Calu3 (cell line): ENCODE results near the gene NT5M. TPM values are rescaled to one million over a fixed set of nuclear protein-coding genes. Genes with fewer than 3 reads are reported as not detected.

Source experiments
- BruUV-seq: library from RNA; stranded (reverse); fragments of 400-500 nt; replicated peaks from 2 replicates; lab custom pipeline; 2021; lab: Mats Ljungman, UMichigan
- CTCF ChIA-PET: fragments of 300-600 bp; sonication (Branson Sonifier 250); formaldehyde crosslinking; loops from one replicate; lab custom pipeline; 2022; ENCODE audit warnings: antibody characterized with exemption; lab: Charles Lee
- DNase-seq: peaks from one replicate; pipeline ENCODE4 v3.0.0; 2022
- H3K27ac Mint-ChIP-seq: one replicate; pipeline ENCODE4 v1.8.0; 2022; ENCODE audit warnings: mixed read lengths; ENCODE audit not compliant: unreplicated experiment
- H3K27me3 Mint-ChIP-seq: one replicate; pipeline ENCODE4 v1.8.0; 2022; ENCODE audit warnings: mixed read lengths; ENCODE audit not compliant: unreplicated experiment
- H3K36me3 Mint-ChIP-seq: one replicate; pipeline ENCODE4 v1.8.0; 2022; ENCODE audit warnings: mild to moderate bottlenecking, moderate library complexity, mixed read lengths; ENCODE audit not compliant: insufficient read depth, unreplicated experiment
- H3K4me1 Mint-ChIP-seq: one replicate; pipeline ENCODE4 v1.8.0; 2022; ENCODE audit warnings: mild to moderate bottlenecking, low read depth, mixed read lengths; ENCODE audit not compliant: unreplicated experiment
- H3K4me3 Mint-ChIP-seq: one replicate; pipeline ENCODE4 v1.8.0; 2022; ENCODE audit warnings: mild to moderate bottlenecking, low read depth, moderate library complexity, mixed read lengths; ENCODE audit not compliant: unreplicated experiment
- H3K9me3 Mint-ChIP-seq: one replicate; pipeline ENCODE4 v1.8.0; 2022; ENCODE audit warnings: low read depth, mixed read lengths; ENCODE audit not compliant: unreplicated experiment
- intact Hi-C: fragments of 100-400 bp; cut with micrococcal nuclease; formaldehyde crosslinking; loops from one replicate; pipeline ENCODE4 v1.10.0; 2022; ENCODE audit not compliant: unreplicated experiment
- total RNA-seq: library from RNA; stranded (reverse); gene quantifications from 2 replicates; pipeline ENCODE4 v1.2.3, GENCODE V29; 2022
- TF ChIP-seq, protein P1 (sequence below): fragments of 200-600 bp; IDR thresholded peaks from one replicate; pipeline ENCODE4 v1.8.0; 2022; ENCODE audit warnings: antibody characterized with exemption; ENCODE audit not compliant: unreplicated experiment

The NT5M gene
- total RNA-seq, 1 experiment from 2014 or later = 1.0 TPM

DNA sequence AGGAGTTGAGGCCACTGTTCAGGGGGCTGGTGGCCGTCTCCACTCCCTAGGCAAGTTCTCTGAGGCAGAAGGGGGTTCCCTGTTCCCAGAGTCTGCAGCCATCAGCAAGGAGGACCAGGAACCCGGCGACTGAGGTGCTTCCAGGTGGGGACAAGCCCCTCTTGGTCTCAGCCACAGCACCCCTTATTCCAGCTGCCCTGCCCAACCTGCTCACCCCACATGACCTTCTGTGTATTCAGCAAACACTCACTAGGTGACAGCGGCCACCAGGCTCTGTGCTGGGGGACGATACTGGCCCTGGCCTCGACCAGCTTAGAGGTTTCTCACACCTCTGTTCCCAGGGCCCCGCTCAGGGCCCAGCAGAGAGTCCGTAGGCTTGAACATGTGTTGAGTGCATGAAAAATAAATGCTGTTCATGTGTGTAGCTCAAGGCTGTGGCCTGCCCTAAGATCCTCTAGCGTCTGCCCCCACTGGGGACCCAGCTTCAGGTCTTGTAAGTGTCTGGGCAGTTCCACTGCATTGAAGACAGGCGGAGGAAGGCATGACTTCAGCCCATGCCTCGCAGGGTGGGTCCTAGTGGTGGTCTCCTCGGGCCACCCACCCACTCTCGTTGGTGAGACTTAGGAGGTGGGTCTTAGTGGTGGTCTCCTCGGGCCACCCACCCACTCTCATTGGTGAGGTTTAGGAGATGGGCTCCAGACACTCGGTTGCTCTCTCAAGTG lies 44.2 kb downstream of the NT5M start:
- CTCF ChIA-PET = interaction anchor here (0.6 kb wide), 1 partner anchor 63 kb away, joined by 4 read pairs; no protein-coding TSS in a partner anchor
- intact Hi-C loops = no loop called here
- BruUV-seq = no TSS peak

GRCh38 chr17:17347956-17348871 lies 45.0 kb downstream of the NT5M start:
- no peak overlapping the region for H3K27ac Mint-ChIP-seq
- peaks cover 8% of the 10 kb centered on the region for H3K4me1 Mint-ChIP-seq
- no TSS peak for BruUV-seq
- TF ChIP-seq, protein P1, sequence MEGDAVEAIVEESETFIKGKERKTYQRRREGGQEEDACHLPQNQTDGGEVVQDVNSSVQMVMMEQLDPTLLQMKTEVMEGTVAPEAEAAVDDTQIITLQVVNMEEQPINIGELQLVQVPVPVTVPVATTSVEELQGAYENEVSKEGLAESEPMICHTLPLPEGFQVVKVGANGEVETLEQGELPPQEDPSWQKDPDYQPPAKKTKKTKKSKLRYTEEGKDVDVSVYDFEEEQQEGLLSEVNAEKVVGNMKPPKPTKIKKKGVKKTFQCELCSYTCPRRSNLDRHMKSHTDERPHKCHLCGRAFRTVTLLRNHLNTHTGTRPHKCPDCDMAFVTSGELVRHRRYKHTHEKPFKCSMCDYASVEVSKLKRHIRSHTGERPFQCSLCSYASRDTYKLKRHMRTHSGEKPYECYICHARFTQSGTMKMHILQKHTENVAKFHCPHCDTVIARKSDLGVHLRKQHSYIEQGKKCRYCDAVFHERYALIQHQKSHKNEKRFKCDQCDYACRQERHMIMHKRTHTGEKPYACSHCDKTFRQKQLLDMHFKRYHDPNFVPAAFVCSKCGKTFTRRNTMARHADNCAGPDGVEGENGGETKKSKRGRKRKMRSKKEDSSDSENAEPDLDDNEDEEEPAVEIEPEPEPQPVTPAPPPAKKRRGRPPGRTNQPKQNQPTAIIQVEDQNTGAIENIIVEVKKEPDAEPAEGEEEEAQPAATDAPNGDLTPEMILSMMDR = no peak
- CTCF ChIA-PET = interaction anchor here (0.6 kb wide), 1 partner anchor 62 kb away, joined by 4 read pairs; no protein-coding TSS in a partner anchor
- no peak for DNase-seq
- no peaks in the 10 kb centered on the region for H3K36me3 Mint-ChIP-seq
- intact Hi-C loops = no loop called here
- no peak overlapping the region for H3K4me3 Mint-ChIP-seq
- peaks cover 4% of the 10 kb centered on the region for H3K27me3 Mint-ChIP-seq
- H3K9me3 Mint-ChIP-seq = no peaks in the 10 kb centered on the region

More for the DNA sequence above, 44.2 kb downstream of the NT5M start:
- no peak for DNase-seq
- no peaks in the 10 kb centered on the region for H3K36me3 Mint-ChIP-seq
- peaks cover 13% of the 10 kb centered on the region for H3K27me3 Mint-ChIP-seq
- H3K27ac Mint-ChIP-seq = no peak overlapping the region
- no peak overlapping the region for H3K4me3 Mint-ChIP-seq
- TF ChIP-seq, protein P1 = no peak
- H3K4me1 Mint-ChIP-seq = peaks cover 8% of the 10 kb centered on the region
- no peaks in the 10 kb centered on the region for H3K9me3 Mint-ChIP-seq

- peaks cover 8% of the 10 kb centered on the region for H3K4me1 Mint-ChIP-seq
- DNase-seq = no peak
- no peaks in the 10 kb centered on the region for H3K36me3 Mint-ChIP-seq
- intact Hi-C loops = no loop called here
- no peak overlapping the region for H3K27ac Mint-ChIP-seq
- TF ChIP-seq, protein P1 = no peak
- CTCF ChIA-PET = no interaction called here
- no peaks in the 10 kb centered on the region for H3K27me3 Mint-ChIP-seq
- no peak overlapping the region for H3K4me3 Mint-ChIP-seq
- no peaks in the 10 kb centered on the region for H3K9me3 Mint-ChIP-seq
- BruUV-seq = no TSS peak
These were observed 45.9 kb downstream of the NT5M start for GRCh38 chr17:17348872-17349723.

DNA sequence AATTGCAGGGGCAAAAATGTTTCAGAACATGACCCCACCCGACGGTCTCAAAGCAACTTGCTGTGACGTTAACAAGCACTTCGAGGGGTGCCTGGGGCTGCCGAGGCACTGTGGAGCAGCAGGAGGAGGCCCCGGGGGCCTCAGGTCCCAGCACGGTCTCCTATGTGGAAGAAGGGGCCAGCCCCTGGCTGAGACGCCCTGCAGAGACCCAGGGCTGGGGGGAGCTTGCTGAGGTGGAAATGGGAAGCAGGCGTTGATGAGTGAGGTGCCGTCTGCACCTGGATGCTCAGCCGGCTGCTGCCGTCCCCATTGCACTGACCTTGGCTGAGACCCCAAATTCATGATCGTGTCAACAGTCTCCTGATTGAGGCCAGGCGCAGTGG lies 46.5 kb downstream of the NT5M start:
- intact Hi-C loops = no loop called here
- Mint-ChIP-seq H3K27ac (no peak overlapping the region), H3K4me3 (no peak overlapping the region), H3K36me3 (no peaks in the 10 kb centered on the region), H3K4me1 (peaks cover 8% of the 10 kb centered on the region), H3K27me3 (no peaks in the 10 kb centered on the region), H3K9me3 (no peaks in the 10 kb centered on the region)
- TF ChIP-seq, protein P1 = no peak
- no TSS peak for BruUV-seq
- DNase-seq = no peak
- CTCF ChIA-PET = no interaction called here
